Suprapubic skin (tissue), 4 donors: Measurements from ENCODE around the gene L3MBTL1. TPM values are rescaled to one million over a fixed set of nuclear protein-coding genes. Genes with fewer than 3 reads are reported as not detected.
A peak's percentile ranks its signal among the peaks of the same experiment; 100 is the strongest.
"Not testable (repeated sequence)": the region's sequence is repeated elsewhere in the genome, so short reads cannot be mapped to it uniquely, and the experiment has no call there.

Experiments used
- DNase-seq, 2 donors: peaks; one replicate each; pipeline ENCODE4 v3.0.0-alpha.2; 2019; ENCODE audit warnings: low spot score in 2 of 2
- H3K27ac ChIP-seq: fragments of 200-600 bp; sonication (generic); one replicate; pipeline ENCODE4 v1.5.1; 2019
- H3K27me3 ChIP-seq: fragments of 200-600 bp; sonication (generic); one replicate; pipeline ENCODE4 v1.5.1; 2019
- H3K36me3 ChIP-seq: fragments of 200-600 bp; sonication (generic); one replicate; pipeline ENCODE4 v1.5.1; 2019
- H3K4me1 ChIP-seq: fragments of 200-600 bp; sonication (generic); one replicate; pipeline ENCODE4 v1.5.1; 2019
- H3K4me3 ChIP-seq: fragments of 200-600 bp; sonication (generic); one replicate; pipeline ENCODE4 v1.5.1; 2019; ENCODE audit warnings: mild to moderate bottlenecking
- H3K9me3 ChIP-seq: fragments of 200-600 bp; sonication (generic); one replicate; pipeline ENCODE4 v1.5.1; 2019
- EP300 ChIP-seq: sonication (generic); formaldehyde crosslinking; IDR thresholded peaks from one replicate; pipeline ENCODE4 v1.6.1; 2017; ENCODE audit warnings: antibody characterized with exemption
- POLR2A ChIP-seq, 2 donors: fragments of 450-650 bp; IDR thresholded peaks; one replicate each; pipeline ENCODE4 v1.6.1; 2017; ENCODE audit warnings: antibody characterized with exemption in 2 of 2, mild to moderate bottlenecking in 2 of 2, moderate library complexity in 2 of 2
- POLR2AphosphoS5 ChIP-seq, 3 donors: sonication (generic); formaldehyde crosslinking; IDR thresholded peaks; one replicate each; pipeline ENCODE4 v1.6.1; 2017; ENCODE audit warnings: antibody characterized with exemption in 3 of 3
- WGBS: methylation state at CpG from one replicate; pipeline ENCODE4 v1.1.5; 2018; 5-methylcytosine and 5-hydroxymethylcytosine counted together
- total RNA-seq, 4 donors: library from RNA; depleted of rRNA; stranded (reverse); fragments of >200 nt; gene quantifications; one replicate each; pipeline ENCODE4 v1.1.0, GENCODE V29; 2016
- TF ChIP-seq, protein P1 (sequence below), 2 donors: fragments of 200-600 bp in 1 of 2; fragments of 450-650 bp in 1 of 2; sonication (generic) in 1 of 2; IDR thresholded peaks; one replicate each; pipeline ENCODE4 v1.5.1; 2016 to 2019; ENCODE audit warnings: antibody characterized with exemption in 2 of 2, mild to moderate bottlenecking in 1 of 2, moderate library complexity in 1 of 2

The L3MBTL1 gene
- total RNA-seq, 4 donors from 2014 or later: 8.9 to 39.7 (median 14.6) TPM

DNA sequence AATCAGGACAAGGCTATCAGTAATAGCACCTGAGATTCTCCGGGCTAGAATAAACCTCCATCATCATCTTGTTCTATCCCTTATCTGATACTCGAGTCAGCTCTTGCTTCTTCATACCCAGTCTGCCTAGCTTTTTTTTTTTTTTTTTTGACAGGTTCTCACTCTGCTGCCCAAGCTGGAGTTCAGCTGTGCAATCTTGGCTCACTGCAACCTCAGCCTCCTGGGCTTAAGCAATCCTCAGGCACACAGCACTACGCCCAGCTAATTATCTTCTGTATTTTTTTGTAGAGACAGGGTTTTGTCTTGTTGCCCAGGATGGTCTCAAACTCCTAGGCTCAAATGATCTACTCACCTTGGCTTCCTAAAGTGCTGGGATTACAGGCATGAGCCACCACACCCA is 30.3 kb upstream of the L3MBTL1 start:
- TF ChIP-seq EP300 (no peak), POLR2A (IDR thresholded peaks at IDR 0.05) (no peak)
- TF ChIP-seq, protein P1, sequence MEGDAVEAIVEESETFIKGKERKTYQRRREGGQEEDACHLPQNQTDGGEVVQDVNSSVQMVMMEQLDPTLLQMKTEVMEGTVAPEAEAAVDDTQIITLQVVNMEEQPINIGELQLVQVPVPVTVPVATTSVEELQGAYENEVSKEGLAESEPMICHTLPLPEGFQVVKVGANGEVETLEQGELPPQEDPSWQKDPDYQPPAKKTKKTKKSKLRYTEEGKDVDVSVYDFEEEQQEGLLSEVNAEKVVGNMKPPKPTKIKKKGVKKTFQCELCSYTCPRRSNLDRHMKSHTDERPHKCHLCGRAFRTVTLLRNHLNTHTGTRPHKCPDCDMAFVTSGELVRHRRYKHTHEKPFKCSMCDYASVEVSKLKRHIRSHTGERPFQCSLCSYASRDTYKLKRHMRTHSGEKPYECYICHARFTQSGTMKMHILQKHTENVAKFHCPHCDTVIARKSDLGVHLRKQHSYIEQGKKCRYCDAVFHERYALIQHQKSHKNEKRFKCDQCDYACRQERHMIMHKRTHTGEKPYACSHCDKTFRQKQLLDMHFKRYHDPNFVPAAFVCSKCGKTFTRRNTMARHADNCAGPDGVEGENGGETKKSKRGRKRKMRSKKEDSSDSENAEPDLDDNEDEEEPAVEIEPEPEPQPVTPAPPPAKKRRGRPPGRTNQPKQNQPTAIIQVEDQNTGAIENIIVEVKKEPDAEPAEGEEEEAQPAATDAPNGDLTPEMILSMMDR (IDR thresholded peaks at IDR 0.05): no peak
- no peak for DNase-seq
- Histone ChIP-seq H3K27ac (no peak overlapping the region), H3K9me3 (no peaks in the 10 kb centered on the region), H3K36me3 (no peaks in the 10 kb centered on the region), H3K4me3 (no peak overlapping the region), H3K27me3 (no peaks in the 10 kb centered on the region), H3K4me1 (no peaks in the 10 kb centered on the region)
- WGBS: 39% methylated on average over 3 of the region's 3 CpGs

DNA sequence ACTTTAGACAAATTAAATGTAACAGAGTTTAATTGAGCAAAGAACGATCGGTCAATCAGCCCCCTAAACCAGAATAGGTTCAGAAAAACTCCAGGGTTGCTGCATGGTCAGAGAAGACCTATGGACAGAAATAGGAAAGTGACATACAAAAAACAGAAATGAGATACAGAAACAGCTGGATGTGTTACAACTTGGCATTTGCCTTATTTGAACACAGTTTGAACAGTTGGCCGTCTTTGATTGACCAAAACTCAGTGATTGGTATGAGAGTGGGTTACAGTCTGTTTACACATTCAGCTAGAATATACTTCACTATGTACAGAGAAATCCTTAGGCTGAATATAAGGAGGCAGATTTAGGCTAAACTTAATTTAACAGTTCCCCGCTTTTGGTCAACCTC is 29.9 kb upstream of the L3MBTL1 start:
- Histone ChIP-seq H3K27me3 (no peaks in the 10 kb centered on the region), H3K9me3 (no peaks in the 10 kb centered on the region), H3K27ac (no peak overlapping the region), H3K36me3 (no peaks in the 10 kb centered on the region), H3K4me1 (no peaks in the 10 kb centered on the region), H3K4me3 (no peak overlapping the region)
- DNase-seq: no peak
- 82% methylated on average over 4 of the region's 4 CpGs for WGBS
- TF ChIP-seq EP300 (no peak), POLR2AphosphoS5 (IDR thresholded peaks at IDR 0.05) (no peak), POLR2A (IDR thresholded peaks at IDR 0.05) (no peak)
- TF ChIP-seq, protein P1 (IDR thresholded peaks at IDR 0.05): no peak

DNA sequence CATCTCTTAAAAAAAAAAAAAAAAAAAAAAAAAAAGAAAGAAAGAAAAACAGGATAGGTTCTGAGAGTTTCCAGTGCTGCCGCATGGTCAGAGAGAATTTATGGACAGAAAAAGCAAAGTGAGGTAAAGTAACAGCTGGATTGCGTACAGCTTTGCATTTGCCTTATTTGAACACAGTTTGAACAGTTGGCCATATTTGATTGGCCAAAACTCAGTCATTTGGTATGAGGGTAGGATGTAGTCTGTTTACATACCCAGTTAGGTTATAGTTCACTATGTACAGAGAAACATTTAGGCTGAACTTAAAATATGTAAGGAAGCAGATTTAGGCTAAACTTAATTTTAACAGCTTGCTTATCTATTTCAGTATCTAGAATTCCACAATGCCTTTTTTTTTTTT is 17.5 kb upstream of the L3MBTL1 start:
- no peaks in the 10 kb centered on the region for H3K27me3 ChIP-seq
- H3K36me3 ChIP-seq: no peaks in the 10 kb centered on the region
- DNase-seq: no peak
- no peak overlapping the region for H3K4me3 ChIP-seq
- H3K9me3 ChIP-seq: no peaks in the 10 kb centered on the region
- H3K27ac ChIP-seq: no peak overlapping the region
- TF ChIP-seq EP300 (no peak), POLR2A (IDR thresholded peaks at IDR 0.05) (no peak), POLR2AphosphoS5 (IDR thresholded peaks at IDR 0.05) (no peak)
- TF ChIP-seq, protein P1 (IDR thresholded peaks at IDR 0.05): no peak
- no peaks in the 10 kb centered on the region for H3K4me1 ChIP-seq
- WGBS: 92% methylated on average over 2 of the region's 2 CpGs

DNA sequence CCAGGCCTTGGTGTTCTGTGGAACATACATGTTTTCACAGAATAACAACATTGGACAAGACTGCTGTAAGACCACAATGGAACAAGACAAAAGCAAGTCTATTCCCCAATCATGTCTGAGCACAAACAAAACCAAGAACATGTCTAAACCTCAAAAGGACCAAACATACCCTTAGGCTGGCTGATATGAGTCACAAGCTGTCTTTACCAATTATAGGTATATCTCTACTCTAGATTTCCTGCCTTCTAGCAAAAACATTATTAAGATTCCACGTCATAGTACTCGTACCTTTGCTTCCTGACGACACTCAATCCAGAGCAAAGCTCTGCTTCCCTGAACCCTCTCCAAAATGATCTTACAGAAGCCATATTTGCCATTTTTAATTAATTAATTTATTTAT is 15.4 kb upstream of the L3MBTL1 start:
- no peak overlapping the region for H3K27ac ChIP-seq
- no peak overlapping the region for H3K4me3 ChIP-seq
- no peaks in the 10 kb centered on the region for H3K36me3 ChIP-seq
- WGBS: 45% methylated on average over 3 of the region's 3 CpGs
- no peaks in the 10 kb centered on the region for H3K9me3 ChIP-seq
- no peaks in the 10 kb centered on the region for H3K4me1 ChIP-seq
- no peak for TF ChIP-seq POLR2AphosphoS5 (IDR thresholded peaks at IDR 0.05)
- no peak for TF ChIP-seq POLR2A (IDR thresholded peaks at IDR 0.05)
- TF ChIP-seq, protein P1 (IDR thresholded peaks at IDR 0.05): no peak
- TF ChIP-seq EP300: no peak
- H3K27me3 ChIP-seq: no peaks in the 10 kb centered on the region
- no peak for DNase-seq

DNA sequence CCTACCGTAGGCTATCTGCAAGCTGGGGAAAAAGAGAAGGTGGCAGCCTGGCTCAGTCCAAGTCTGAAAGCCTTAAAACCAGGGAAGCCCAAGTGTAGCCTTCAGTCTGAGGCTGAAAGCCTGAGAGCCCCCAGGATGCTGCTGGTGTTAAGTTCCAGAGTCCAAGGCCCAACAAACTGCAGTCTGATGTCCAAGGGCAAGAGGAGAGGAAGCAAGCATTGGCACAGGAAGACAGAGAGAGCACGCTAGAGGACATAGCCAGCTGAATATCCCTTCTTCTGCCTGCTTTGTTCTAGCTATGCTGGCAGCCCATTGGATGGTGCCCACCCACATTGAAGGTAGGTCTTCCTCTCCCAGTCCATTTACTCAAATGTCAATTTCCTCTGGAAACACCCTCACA is 12.1 kb upstream of the L3MBTL1 start:
- peaks cover 3% of the 10 kb centered on the region for H3K9me3 ChIP-seq

DNA sequence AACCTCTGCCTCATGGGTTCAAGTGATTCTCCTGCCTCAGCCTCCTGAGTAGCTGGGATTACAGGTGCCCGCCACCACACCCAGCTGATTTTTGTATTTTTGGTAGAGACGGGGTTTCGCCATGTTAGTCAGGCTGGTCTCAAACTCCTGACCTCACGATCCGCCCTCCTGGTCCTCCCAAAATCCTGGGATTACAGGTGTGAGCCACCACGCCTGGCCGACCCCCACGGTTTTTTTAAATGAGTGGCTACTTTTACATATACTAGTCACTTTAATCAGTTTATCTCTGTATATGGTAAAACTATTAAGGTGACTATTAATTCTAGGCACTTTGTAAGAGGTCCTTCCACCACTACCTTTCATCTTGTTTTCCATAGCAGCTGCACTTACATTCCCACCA is 5.5 kb upstream of the L3MBTL1 start:
- not testable (repeated sequence) for H3K36me3 ChIP-seq, DNase-seq, H3K4me3 ChIP-seq, H3K4me1 ChIP-seq, H3K9me3 ChIP-seq, H3K27ac ChIP-seq, H3K27me3 ChIP-seq
- 94% methylated on average over 8 of the region's 8 CpGs for WGBS

More for the DNA sequence above, 12.1 kb upstream of the L3MBTL1 start:
- peak in 1 of 2 donors; percentile 21 for DNase-seq
- no peaks in the 10 kb centered on the region for H3K4me1 ChIP-seq
- H3K27me3 ChIP-seq: no peaks in the 10 kb centered on the region
- TF ChIP-seq EP300: no peak
- TF ChIP-seq, protein P1 (IDR thresholded peaks at IDR 0.05): no peak
- no peak for TF ChIP-seq POLR2A (IDR thresholded peaks at IDR 0.05)
- TF ChIP-seq POLR2AphosphoS5 (IDR thresholded peaks at IDR 0.05): no peak
- no peaks in the 10 kb centered on the region for H3K36me3 ChIP-seq
- H3K4me3 ChIP-seq: no peak overlapping the region
- H3K27ac ChIP-seq: no peak overlapping the region
- WGBS: 38% methylated on average over 2 of the region's 2 CpGs
